IPS-11a (cell line): ENCODE data around the gene WFIKKN2.

Source experiments
- H3K4me3 ChIP-seq: one replicate; pipeline ENCODE4 v1.5.1; 2013; ENCODE audit warnings: low read depth, low read length, control low read depth

WFIKKN2 gene

DNA sequence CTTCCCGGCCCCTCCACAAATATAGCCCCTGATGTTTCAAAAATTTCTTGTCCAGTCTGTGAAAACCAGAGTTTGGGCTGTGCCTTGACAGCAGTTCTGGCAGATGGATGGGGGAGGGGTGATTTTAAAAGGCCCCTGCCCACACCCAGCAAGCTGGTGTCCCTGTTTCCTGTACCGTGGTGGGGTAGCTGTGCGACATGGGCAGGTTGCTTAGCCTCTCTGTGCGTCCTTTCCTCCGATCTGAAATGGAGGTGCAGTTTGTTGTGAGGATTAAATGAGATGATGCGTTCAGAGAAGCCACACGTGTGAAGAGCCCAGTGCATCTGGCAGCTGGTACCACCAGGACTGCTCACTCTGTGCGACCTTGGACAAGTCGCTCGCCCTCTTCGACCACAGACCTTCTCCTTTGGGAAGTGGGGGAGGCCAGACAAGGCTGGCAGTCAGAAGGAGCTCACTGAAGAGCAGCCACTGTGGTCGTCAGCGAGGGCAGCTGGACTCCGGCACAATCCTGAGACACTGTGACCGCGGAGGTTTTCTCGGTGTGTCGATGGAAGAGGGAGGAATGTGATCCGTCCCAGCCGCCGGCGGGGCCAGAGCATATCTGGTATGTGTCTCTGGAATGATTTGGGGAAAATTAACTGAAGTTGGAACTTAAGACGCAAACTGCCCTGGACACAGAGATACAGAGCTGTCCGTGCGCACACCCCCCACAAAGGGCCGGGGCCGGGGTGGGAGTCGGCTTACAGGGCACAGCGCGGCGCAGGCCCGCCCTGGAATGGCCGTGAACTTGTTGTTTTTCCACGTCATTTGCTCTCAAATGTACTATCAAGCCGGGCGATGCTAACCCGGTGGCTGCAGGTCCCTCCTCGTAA lies 721 bp upstream of the WFIKKN2 start:
- no peak overlapping the region for H3K4me3 ChIP-seq

DNA sequence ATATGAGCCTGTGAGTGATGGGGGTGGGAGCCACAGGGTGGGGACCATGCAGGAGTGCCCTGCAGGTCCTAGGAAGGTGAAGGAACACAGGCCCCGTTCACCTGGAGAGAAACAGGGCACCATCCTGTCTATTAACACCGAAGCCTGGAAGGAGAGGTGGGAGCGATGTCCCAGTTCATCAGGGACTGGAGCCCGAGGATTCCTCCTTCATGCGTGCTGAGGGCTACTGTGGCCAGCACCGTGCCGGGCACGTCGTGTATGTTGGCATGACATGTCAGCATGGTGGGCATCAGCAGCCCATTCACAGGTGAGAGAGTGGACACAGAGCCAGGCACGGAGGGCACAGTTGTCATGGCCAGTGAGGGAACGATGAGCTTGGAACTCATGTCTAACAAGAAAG lies 1.4 kb downstream of the WFIKKN2 start:
- H3K4me3 ChIP-seq, result no peak overlapping the region

DNA sequence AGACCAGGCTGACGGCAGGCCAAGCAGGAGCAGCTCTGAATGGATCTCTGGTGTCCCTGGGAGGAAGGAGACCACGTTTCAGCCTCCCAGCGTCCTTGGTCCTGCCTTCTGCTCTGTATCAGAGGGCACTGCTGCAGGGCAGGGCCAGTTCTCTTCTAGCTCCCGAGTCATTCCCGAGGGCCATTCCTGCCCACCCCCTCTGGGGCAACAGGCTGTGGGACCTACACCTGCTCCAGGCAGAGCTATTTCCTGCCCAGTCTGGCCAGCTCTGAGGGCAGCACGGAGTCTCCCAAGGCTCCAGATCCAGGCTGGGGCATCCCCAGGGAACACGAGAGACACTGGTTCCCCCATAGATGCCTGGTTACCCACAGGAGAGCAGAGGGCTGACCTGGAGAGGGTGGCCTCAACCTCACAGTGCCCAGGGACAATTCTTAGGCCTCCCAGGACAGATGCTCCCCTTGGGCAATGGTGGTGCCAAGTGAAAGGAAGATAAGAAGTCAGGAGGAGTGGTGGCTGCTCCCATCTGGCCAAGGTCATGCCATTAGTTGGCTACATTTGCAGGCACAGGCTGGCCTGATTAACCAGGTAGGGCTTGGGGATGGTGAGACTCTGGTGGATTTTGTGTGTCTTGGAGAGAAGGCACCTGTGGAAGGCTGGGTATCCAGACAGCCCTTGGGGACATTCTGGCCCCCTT lies 2.0 kb downstream of the WFIKKN2 start:
- no peak overlapping the region for H3K4me3 ChIP-seq

DNA sequence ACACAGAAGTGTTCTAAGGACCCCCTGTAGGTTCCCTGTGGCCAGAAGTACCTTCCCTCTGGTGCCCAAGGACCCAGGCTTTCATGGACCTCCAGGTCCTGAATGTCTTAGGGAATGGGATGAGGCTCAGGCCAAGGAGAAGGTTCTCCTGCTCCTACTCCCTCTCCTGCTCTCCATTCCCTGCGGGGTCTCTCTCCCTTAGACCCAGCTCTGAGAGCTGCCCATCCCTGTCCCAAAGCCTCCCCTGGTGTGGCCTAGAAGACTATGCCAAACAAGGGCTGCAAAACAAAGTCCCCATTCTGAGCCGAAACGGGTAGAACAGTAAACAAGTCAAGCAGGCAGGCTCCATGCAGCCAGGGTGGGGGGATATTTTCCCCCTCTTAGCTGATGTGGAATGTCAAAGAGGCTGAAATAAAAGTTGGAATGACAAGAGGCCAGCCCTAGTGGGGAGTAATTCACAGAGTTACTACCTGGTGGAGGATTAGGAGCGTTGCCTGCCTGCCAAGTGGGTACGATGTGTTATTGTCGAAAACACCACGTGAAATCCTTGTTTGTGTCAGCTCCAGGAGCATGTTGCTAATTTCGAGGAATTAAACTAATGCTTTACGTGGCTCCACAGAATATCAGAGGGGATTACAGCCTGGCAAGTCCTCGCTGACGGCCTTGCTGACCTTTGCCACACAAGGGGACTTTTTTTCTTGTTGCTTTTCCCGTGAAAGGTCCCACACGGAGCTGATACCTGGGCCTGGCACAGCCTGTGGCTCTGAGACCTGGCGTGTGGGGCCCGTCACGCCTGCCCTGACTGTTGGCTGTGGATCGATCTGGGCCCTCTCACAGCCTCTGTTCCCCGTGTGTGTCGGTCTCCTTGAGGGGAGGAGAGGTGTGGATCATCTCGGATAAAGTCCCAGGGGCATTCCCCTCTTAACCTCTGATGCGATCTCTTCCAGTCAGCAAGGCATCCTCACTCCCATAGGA lies 2.9 kb downstream of the WFIKKN2 start:
- H3K4me3 ChIP-seq, result no peak overlapping the region

DNA sequence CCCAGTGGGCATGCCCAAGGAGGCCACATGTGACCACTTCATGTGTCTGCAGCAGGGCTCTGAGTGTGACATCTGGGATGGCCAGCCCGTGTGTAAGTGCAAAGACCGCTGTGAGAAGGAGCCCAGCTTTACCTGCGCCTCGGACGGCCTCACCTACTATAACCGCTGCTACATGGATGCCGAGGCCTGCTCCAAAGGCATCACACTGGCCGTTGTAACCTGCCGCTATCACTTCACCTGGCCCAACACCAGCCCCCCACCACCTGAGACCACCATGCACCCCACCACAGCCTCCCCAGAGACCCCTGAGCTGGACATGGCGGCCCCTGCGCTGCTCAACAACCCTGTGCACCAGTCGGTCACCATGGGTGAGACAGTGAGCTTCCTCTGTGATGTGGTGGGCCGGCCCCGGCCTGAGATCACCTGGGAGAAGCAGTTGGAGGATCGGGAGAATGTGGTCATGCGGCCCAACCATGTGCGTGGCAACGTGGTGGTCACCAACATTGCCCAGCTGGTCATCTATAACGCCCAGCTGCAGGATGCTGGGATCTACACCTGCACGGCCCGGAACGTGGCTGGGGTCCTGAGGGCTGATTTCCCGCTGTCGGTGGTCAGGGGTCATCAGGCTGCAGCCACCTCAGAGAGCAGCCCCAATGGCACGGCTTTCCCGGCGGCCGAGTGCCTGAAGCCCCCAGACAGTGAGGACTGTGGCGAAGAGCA lies 4.4 kb downstream of the WFIKKN2 start:
- H3K4me3 ChIP-seq, result no peak overlapping the region

DNA sequence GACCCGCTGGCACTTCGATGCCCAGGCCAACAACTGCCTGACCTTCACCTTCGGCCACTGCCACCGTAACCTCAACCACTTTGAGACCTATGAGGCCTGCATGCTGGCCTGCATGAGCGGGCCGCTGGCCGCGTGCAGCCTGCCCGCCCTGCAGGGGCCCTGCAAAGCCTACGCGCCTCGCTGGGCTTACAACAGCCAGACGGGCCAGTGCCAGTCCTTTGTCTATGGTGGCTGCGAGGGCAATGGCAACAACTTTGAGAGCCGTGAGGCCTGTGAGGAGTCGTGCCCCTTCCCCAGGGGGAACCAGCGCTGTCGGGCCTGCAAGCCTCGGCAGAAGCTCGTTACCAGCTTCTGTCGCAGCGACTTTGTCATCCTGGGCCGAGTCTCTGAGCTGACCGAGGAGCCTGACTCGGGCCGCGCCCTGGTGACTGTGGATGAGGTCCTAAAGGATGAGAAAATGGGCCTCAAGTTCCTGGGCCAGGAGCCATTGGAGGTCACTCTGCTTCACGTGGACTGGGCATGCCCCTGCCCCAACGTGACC lies 5.0 kb downstream of the WFIKKN2 start:
- no peak overlapping the region for H3K4me3 ChIP-seq

DNA sequence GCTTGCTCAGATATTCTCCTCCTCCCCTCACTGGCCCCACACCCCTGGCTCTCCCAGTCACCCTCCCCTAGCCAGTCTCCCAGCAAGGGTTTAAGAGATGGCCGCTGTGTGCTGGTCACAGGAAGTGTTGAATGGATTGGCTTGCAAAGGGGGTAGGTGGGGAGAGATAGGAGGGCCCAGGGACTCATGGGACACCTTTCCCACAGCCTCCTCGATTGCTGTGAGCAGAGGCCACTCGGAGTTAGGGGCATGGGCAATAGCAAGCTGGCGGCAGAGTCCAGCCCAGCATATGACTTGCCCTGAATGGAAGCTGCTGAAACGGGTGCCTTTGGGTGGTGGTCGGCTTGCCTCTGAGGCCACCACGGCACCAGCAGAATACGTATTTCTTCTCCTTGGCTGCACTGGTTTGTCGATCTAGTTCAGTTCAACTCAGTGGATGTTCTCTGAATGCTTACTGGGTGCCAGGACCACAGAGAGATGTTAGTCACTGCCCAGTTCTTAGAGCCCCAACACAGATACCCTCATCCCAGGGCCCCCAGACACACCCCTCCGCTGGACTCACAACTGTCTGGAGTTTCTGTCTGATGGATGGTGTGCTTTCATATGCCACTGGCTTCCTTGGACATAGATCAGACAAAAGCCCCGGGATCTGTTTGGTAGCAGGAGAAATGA lies 6.0 kb downstream of the WFIKKN2 start:
- no peak overlapping the region for H3K4me3 ChIP-seq

DNA sequence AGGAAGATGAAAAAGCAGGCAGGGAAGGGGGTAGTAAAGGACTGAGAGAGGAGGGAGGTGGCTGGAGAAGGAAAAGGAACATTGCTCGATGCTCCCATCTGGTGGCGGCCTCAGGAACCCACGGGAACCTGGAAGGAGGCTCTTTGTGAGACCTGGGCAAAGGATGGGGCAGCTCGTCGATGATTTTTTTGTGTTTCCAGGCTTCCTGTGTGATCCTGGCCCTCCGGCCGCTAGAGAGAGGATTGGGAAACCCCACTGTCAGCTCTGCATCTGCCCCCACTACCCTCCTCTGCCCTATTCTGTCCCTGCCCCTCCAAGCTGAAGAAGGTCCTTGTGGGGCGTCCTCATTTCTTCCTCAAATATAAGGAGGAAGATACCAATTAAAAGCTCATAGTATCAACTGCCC lies 6.6 kb downstream of the WFIKKN2 start:
- H3K4me3 ChIP-seq, result no peak overlapping the region

DNA sequence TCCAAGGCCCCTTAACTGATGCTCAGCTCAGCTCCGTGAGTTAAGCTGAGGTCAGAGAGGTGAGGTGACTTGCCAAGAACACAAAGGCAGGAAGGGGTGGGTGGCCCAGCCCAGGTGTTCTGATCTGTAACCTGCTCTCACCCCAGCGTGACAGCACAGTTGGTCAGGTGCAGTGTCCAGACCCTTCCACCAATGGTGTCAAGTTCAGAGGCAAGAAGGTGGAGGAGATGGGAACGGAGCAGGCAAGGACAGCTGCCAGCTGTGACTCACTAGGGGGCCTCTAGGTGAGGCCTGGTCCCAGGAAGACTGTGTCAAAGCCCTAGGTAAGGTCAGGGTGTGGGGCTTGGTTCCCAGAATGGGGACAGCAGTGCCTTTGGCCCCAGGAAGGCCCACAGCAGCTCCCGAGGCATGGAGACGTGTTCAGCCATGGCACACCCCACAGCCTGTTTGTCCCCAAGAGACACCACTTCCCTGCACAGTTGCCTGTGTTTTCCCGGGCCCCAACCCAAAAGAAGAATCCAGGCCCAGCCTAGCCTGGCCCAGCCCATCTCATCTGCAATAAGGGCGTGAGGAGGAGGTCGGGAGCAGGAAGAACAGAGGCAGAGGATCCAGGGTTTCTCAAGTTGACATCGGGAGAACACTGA lies 7.2 kb downstream of the WFIKKN2 start:
- no peak overlapping the region for H3K4me3 ChIP-seq

DNA sequence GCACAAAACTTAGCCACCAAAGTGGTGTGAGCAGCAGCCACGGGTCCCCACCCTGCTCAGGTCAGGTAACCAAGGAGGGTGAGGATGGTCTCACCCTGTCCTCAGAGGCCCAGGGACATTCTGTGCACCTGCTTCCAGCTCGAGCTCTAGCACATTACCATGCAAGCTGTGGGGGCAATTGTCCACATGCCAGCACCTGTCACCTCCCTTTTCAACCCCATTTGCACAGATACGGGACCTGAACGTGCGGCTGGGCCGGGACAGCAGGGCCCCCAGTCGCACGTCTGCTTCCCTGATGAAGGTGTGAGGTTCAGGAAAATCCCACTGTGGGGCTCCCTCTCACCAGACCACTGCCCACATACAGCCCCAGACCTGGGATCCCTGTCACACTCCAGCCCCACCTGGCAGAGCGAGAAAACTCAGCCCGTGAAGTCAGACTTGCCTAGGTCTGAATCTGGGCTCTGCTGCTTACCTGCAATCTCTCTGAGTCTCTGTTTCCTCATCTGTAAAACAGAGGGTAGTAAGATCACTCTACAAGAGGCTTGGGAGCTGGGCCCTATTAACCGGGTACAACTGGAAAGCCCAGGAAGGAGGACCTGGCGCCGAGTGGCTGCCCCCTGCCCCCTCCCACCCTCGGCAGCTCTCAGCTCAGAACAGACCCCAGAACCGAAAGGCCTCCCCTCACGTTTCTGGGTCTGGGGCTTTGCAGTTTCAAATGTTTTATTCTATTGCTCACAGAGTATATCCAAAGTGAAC lies 7.9 kb downstream of the WFIKKN2 start:
- no peak overlapping the region for H3K4me3 ChIP-seq

DNA sequence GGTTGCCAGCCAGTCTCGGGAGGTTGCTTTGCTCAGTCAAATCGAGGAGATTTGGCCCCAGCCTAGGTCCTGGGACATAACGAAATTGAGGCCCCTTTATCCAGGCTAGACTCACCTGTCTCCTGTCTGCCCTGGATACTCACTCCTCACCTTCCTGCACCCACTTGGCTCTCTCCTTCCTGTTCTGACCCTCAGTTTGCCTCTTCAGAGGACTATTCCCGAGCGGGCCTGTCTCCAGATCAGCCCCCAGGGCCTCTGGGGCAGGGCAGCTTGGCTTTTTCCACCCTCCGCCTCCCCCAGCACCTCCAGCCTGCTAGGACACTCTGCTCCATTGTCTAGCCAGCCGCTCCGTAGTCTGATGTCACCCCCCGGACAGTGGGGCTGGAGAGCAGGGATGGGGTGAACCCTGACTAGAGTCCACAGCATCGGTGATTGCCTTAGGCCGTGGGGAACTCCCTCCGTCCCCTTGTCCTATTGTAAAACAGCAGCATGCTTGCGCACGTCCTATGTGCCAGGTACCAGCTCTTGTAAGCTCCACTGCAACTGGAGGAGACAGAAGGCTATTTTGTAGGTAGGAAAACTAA lies 8.8 kb downstream of the WFIKKN2 start:
- no peak overlapping the region for H3K4me3 ChIP-seq

DNA sequence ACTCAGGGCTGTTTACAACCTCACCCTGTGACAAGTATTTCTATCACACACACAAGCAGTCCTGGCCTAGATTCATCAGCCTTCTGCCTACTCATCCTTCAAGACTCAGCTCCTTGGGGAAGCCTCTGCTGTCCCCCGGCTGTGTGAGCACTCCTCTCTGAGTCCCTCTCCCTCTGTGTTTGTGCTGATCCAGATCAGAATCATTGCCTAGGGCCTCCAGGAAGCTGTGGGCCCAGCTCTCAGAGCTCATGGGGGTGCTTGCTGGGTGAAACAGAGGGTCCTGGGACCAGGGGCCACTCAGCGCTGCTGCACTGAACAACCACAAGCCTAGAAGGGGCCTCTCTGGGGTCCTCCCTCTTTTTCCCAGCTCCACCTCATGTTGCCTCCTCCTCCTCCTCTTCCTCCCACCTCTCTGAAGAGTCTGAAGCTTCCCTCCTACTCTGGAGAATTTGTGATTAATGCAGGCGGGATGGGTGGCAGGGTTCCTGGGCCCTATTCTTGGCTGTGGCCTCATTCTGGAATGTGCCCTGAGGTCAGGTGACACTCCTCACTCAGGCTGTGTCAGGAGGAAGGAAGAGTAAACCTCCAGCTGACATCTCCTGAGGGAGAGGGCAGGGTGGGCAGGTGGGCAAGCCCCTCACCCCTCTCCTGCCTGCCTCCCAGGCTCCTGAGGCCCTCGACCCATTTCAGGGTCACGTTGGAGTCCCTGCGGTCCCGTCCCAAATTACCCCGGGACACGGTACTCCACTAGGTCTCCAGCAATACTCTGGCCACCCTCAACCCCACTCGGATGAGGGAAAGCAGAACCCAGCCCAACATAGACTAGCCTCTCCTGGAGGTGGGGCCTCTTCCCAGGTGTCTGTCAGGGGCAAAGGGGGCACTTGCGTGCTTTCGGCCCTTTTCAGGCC lies 10.1 kb downstream of the WFIKKN2 start:
- no peak overlapping the region for H3K4me3 ChIP-seq

DNA sequence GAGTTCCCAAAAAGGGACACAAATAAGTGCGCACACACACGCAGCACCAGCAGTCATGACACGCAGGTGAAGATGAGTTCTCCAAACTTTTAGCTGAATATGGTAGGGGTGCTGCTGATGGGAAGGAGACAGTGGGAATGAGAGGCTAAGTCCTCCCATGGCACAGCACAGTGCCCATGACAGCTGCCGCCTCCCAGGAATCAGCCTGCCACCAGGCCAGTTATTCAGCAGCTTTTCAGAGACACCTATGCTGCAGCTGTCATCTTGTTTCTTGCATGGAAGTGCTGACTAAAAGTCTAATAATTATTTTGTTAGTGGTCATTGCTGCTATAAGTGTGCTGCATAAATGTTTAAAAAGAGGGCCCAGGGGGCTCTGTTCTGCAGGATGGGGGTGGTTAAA lies 12.2 kb downstream of the WFIKKN2 start:
- H3K4me3 ChIP-seq, result no peak overlapping the region

DNA sequence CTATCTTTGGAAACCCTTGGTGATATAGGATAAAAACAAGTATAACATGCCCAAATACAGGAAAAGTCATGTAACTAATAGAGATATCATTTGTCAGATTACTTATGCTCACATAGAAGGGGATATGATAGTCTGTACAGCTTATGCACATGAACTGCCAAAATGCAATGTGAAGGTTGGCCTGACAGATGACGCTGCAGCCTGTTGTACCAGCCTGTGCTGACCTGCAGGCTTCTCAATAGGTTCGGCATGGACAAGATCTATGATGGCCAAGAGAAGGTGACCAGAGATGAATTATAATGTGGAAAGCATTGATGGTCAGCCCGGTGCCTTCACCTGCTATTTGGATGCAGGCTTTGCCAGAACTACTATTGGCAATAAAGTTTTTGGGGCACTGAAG lies 12.7 kb downstream of the WFIKKN2 start:
- no peak overlapping the region for H3K4me3 ChIP-seq

DNA sequence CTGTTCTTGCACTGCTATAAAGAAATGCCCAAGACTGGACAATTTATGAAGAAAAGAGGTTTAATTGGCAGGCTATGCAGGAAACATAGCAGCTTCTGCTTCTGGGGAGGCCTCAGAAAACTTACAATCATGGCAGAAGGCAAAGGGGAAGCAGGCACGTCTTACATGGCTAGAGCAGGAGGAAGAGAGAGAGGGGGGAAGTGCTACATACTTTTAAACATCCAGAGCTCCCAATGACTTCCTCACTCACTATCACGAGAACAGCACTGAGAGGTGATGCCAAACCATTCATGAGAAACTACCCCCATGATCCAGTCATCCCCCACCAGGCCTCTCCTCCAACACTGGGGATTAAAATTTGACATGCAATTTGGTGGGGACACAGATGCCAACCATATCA lies 13.3 kb downstream of the WFIKKN2 start:
- H3K4me3 ChIP-seq, result no peak overlapping the region

DNA sequence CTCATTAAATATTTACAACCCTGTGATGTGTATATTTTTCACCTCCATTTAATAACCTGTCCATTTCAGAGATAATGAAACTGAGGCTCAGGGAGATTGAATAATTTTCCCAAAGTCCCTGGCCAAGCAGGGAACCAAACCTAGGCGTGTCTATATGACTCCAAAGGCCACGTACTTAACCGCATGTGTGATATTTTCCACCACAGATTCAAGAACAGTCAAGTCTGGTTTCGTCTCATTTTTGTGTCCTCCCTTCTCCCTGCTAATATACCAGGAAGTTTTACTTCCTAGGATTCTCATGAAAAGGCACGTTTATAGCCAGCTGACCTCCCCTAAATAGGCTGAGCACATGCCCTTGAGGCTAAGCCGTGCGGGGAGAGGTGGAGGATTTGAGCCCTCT lies 15.3 kb downstream of the WFIKKN2 start:
- no peak overlapping the region for H3K4me3 ChIP-seq

DNA sequence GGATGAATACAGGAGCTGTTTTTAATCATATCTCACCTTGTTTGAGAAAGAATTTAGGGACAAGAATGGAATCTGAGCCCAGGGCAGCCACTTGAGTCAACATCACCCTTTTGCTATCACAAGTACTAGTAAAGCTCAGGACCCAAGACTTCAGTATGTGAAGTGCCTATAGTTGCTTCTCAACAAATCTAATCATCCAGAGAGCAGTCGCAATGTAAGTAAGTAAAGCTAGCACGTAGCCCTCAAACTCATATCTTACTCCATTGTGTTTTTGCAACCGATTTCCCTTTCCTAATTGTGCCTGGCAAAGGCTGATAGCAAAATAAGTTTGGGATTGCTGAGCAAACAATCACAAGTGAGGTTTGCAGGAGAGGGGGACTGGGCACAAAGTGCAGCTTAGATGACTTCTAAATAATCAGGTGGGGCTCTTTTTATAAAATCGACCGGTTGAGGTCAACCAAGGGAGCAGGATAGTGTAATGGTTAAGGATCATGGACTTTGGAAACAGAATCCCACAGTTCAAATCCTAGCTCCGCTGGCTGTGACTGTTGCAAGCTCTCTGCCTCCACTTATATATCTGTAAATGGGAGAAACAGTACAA lies 17.7 kb downstream of the WFIKKN2 start:
- H3K4me3 ChIP-seq, result no peak overlapping the region
